HepG2 (cell line): ENCODE results near the gene ASPRV1. TPM values are rescaled to one million over a fixed set of nuclear protein-coding genes. Genes with fewer than 3 reads are reported as not detected.

ENCODE experiments used
- ATAC-seq: fragments of 200-7000 bp; cut with Tn5 transposase; 3 replicates; pipeline ENCODE4 v1.9.1; 2020; ENCODE audit warnings: mild to moderate bottlenecking, moderate library complexity
- BruUV-seq: library from RNA; stranded (reverse); fragments of 400-500 nt; replicated peaks from 2 replicates; lab custom pipeline; 2021; lab: Mats Ljungman, UMichigan
- CTCF ChIA-PET: fragments of 300-600 bp; formaldehyde crosslinking; extraction: SDS; loops from one replicate; lab custom pipeline; 2021; ENCODE audit warnings: low total read pairs, inconsistent platforms, low intra/inter-chr PET ratio; lab: Yijun Ruan, JAX
- POLR2A ChIA-PET: fragments of 350-600 bp; sonication (Branson Sonifier 250); formaldehyde crosslinking; loops from one replicate; lab custom pipeline; 2020; ENCODE audit warnings: antibody characterized with exemption, inconsistent platforms; lab: Yijun Ruan, JAX
- DNase-seq: peaks from one replicate; pipeline ENCODE4 v3.0.0-alpha.2; 2015; ENCODE audit warnings: low spot score
- FAIRE-seq: peaks from 3 replicates; lab custom pipeline; 2011; peaks lifted over from hg19 to GRCh38; lab: Jason Lieb, UNC
- H2AFZ ChIP-seq: one replicate; pipeline ENCODE4 v1.6.1; 2011; ENCODE audit warnings: low read length, inconsistent platforms
- H3K27ac ChIP-seq: fragments of 300-600 bp; 3 replicates; pipeline ENCODE4 v1.8.0; 2011; ENCODE audit warnings: mixed run types, mild to moderate bottlenecking, mixed read lengths, low read length, inconsistent platforms; ENCODE audit not compliant: insufficient read depth; ENCODE audit errors: extremely low read length
- H3K27me3 ChIP-seq, 2 experiments: fragments of 200-600 bp in 1 of 2; 2 replicates in 1 of 2; 3 replicates in 1 of 2; pipeline versions ENCODE4 v1.6.0 to v1.8.0; 2011; ENCODE audit warnings: low read length in 2 of 2, mild to moderate bottlenecking in 2 of 2, moderate library complexity in 2 of 2, inconsistent platforms in 1 of 2; ENCODE audit not compliant: insufficient read depth in 2 of 2, control insufficient read depth in 1 of 2
- H3K36me3 ChIP-seq, 2 experiments: fragments of 200-600 bp in 1 of 2; replicated peaks in 1 of 2; 2 replicates in 1 of 2; 3 replicates in 1 of 2; pipeline versions ENCODE4 v1.5.1 to v1.8.0; 2011; ENCODE audit warnings: low read length in 2 of 2, inconsistent platforms in 1 of 2; ENCODE audit not compliant: insufficient read depth in 2 of 2, control insufficient read depth in 1 of 2
- H3K4me1 ChIP-seq: 2 replicates; pipeline ENCODE4 v1.5.1; 2012; ENCODE audit warnings: low read length, inconsistent platforms; ENCODE audit not compliant: insufficient read depth
- H3K4me2 ChIP-seq: 2 replicates; pipeline ENCODE4 v1.6.0; 2011; ENCODE audit warnings: low read depth, low read length, inconsistent platforms
- H3K4me3 ChIP-seq, 3 experiments: fragments of 200-600 bp in 1 of 3; sonication (generic), shearing (Covaris generic) in 1 of 3; replicated peaks in 1 of 3; 2 replicates each; pipeline ENCODE4 v1.5.1; 2011 to 2016; ENCODE audit warnings: low read length in 3 of 3, inconsistent platforms in 2 of 3, low read depth in 2 of 3, mild to moderate bottlenecking in 2 of 3, control low read depth in 1 of 3, mixed read lengths in 1 of 3; ENCODE audit not compliant: insufficient read depth in 1 of 3
- H3K79me2 ChIP-seq: one replicate; pipeline ENCODE4 v1.6.1; 2011; ENCODE audit warnings: low read length, inconsistent platforms; ENCODE audit not compliant: insufficient read depth
- H3K9ac ChIP-seq: 2 replicates; pipeline ENCODE4 v1.6.0; 2011; ENCODE audit warnings: mild to moderate bottlenecking, low read depth, low read length, inconsistent platforms; ENCODE audit not compliant: insufficient read depth
- H3K9me3 ChIP-seq: 2 replicates; pipeline ENCODE4 v1.5.1; 2012; ENCODE audit warnings: mild to moderate bottlenecking, low read length
- H4K20me1 ChIP-seq: 2 replicates; pipeline ENCODE4 v1.6.0; 2011; ENCODE audit warnings: inconsistent platforms, mild to moderate bottlenecking, low read length, moderate library complexity; ENCODE audit not compliant: insufficient read depth
- ELF3 ChIP-seq: IDR thresholded peaks from 2 replicates; pipeline ENCODE4 v1.6.1; 2016; ENCODE audit warnings: missing genetic modification reagents, missing compliant biosample characterization
- HCFC1 ChIP-seq: fragments of 150-350 bp; IDR thresholded peaks from 2 replicates; pipeline ENCODE4 v1.6.1; 2014; ENCODE audit warnings: low read depth, low read length
- IKZF1 ChIP-seq: fragments of 450-650 bp; IDR thresholded peaks from 2 replicates; pipeline ENCODE4 v1.7.1; 2016
- PITX1 ChIP-seq: sonication (generic); formaldehyde crosslinking; IDR thresholded peaks from 2 replicates; pipeline ENCODE4 v1.5.1; 2020; ENCODE audit warnings: mild to moderate bottlenecking, missing genetic modification reagents
- PPARG ChIP-seq: conservative IDR thresholded peaks from 2 replicates; pipeline ENCODE4 v1.6.1; 2016; ENCODE audit warnings: missing biosample characterization, missing genetic modification reagents
- SOX6 ChIP-seq, 2 experiments: fragments of 450-650 bp in 1 of 2; sonication (generic) in 1 of 2; formaldehyde crosslinking in 1 of 2; IDR thresholded peaks; 2 replicates each; pipeline versions ENCODE4 v1.4.0 to v1.6.1; 2017 to 2020; ENCODE audit warnings: antibody characterized with exemption in 1 of 2, mild to moderate bottlenecking in 1 of 2, missing genetic modification reagents in 1 of 2
- ZNF263 ChIP-seq: sonication (generic); formaldehyde crosslinking; IDR thresholded peaks from 2 replicates; pipeline ENCODE4 v1.4.0; 2020; ENCODE audit warnings: missing genetic modification reagents
- ZNF292 ChIP-seq: sonication (generic); formaldehyde crosslinking; IDR thresholded peaks from 2 replicates; pipeline ENCODE4 v1.8.1; 2022; ENCODE audit warnings: mild to moderate bottlenecking, low read depth, missing genetic modification reagents, borderline replicate concordance
- ZNF326 ChIP-seq: sonication (generic); formaldehyde crosslinking; IDR thresholded peaks from 2 replicates; pipeline ENCODE4 v1.4.0; 2020; ENCODE audit warnings: missing genetic modification reagents, borderline replicate concordance
- ZNF772 ChIP-seq: sonication (generic); formaldehyde crosslinking; IDR thresholded peaks from 2 replicates; pipeline ENCODE4 v1.5.0; 2020; ENCODE audit warnings: mild to moderate bottlenecking, missing genetic modification reagents
- ZSCAN21 ChIP-seq: sonication (generic); formaldehyde crosslinking; IDR thresholded peaks from 2 replicates; pipeline ENCODE4 v1.8.0; 2022; ENCODE audit warnings: mild to moderate bottlenecking, missing genetic modification reagents, moderate library complexity, borderline replicate concordance
- WGBS: methylation state at CpG from one replicate; pipeline ENCODE4 v1.1.6; 2017; ENCODE audit warnings: low lambda C conversion rate; 5-methylcytosine and 5-hydroxymethylcytosine counted together
- in situ Hi-C: cut with HindIII; loops from 2 replicates; pipeline ENCODE4 v1.10.0; 2017; ENCODE audit warnings: low pct_unique_long_range_greater_than_20kb; ENCODE audit not compliant: extremely low pct_ligation_motif_present
- intact Hi-C: fragments of 100-400 bp; cut with micrococcal nuclease; formaldehyde crosslinking; loops from one replicate; pipeline ENCODE4 v1.10.0; 2022; ENCODE audit not compliant: unreplicated experiment
- polyA plus RNA-seq, 8 experiments: library from polyadenylated mRNA; depleted of rRNA in 3 of 8; stranded (reverse) in 7 of 8; unstranded in 1 of 8; fragments of >200 nt; fragmentation: Illumina TruSeq in 4 of 8; extraction: Trizol in 4 of 8; gene quantifications; 2 replicates each; pipeline versions ENCODE4 v1.2.1 to v1.2.3, GENCODE V29; 2011 to 2016; ENCODE audit warnings: low read depth in 4 of 8, missing spikeins in 1 of 8, mixed read lengths in 1 of 8; ENCODE audit not compliant: insufficient read depth in 1 of 8
- total RNA-seq, 5 experiments: library from RNA; depleted of rRNA; stranded (reverse); fragments of >200 nt; fragmentation: Illumina TruSeq; extraction: Trizol; gene quantifications; 2 replicates each; pipeline ENCODE4 v1.2.3, GENCODE V29; 2016; ENCODE audit warnings: low read depth in 1 of 5
- TF ChIP-seq, protein P1 (sequence below): sonication (generic); formaldehyde crosslinking; IDR thresholded peaks from 2 replicates; pipeline ENCODE4 v1.5.1; 2020; ENCODE audit warnings: mild to moderate bottlenecking, missing genetic modification reagents, moderate library complexity
- TF ChIP-seq, protein P2 (sequence below): IDR thresholded peaks from 2 replicates; pipeline ENCODE4 v1.6.1; 2012; ENCODE audit warnings: inconsistent platforms

ASPRV1 gene
- total and polyA plus RNA-seq, 2 of the 13 experiments (the other 11 are each of a cell fraction or from before 2014, with no cell fraction given): 0.40 to 0.48 TPM

DNA sequence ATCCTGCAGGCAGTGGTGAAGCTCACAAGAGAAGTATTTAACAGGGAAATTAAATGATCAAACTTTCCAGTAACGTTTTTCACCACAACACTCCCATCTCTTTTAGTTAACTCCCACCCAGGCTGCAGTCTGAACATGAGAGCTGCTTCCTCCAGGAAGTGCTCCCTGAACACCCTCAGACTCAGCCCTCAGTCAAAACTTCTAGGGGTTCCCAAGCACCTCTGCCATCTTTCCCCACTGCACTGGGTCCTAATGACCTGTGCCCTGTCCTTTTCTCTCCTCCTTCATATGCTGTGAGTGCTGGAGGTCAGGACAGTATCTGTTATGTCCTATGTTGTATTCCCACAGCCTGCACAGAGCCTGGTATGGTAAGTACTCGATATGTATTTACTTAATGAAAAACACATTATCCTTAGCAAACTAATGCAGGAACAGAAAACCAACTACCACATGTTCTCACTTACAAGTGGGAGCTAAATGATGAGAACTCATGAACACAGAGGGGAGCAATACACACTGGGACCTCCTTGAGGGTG is 49.2 kb upstream of the ASPRV1 start:
- peak overlapping the region; percentile 65 for H3K4me2 ChIP-seq
- H3K27me3 ChIP-seq: no peaks in the 10 kb centered on the region
- H3K4me3 ChIP-seq: peak overlapping the region in 1 of 3 experiments; percentile 15; a peak in 1 of 6 replicates
- POLR2A ChIA-PET: no interaction called here
- H3K9me3 ChIP-seq: no peaks in the 10 kb centered on the region
- H3K4me1 ChIP-seq: peaks cover 26% of the 10 kb centered on the region
- TF ChIP-seq SOX6 (IDR thresholded peaks at IDR 0.05): no peak
- 0 out of 2 replicates have a peak, but pooled peaks have one; percentile 2 for TF ChIP-seq SOX6 (CRISPR knock-in tag; IDR thresholded peaks at IDR 0.05)
- TF ChIP-seq ZNF772: no peak
- no peak for TF ChIP-seq ZNF326
- peak; percentile 94 for TF ChIP-seq ZNF263
- TF ChIP-seq ZSCAN21: peak; percentile 38
- TF ChIP-seq, protein P1, sequence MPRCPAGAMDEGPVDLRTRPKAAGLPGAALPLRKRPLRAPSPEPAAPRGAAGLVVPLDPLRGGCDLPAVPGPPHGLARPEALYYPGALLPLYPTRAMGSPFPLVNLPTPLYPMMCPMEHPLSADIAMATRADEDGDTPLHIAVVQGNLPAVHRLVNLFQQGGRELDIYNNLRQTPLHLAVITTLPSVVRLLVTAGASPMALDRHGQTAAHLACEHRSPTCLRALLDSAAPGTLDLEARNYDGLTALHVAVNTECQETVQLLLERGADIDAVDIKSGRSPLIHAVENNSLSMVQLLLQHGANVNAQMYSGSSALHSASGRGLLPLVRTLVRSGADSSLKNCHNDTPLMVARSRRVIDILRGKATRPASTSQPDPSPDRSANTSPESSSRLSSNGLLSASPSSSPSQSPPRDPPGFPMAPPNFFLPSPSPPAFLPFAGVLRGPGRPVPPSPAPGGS (CRISPR knock-in tag): no peak
- TF ChIP-seq PITX1 (CRISPR knock-in tag): 0 out of 2 replicates have a peak, but pooled peaks have one; percentile 5
- 0 out of 2 replicates have a peak, but pooled peaks have one; percentile 8 for TF ChIP-seq ELF3 (CRISPR knock-in tag)
- TF ChIP-seq IKZF1: no peak
- no peak for TF ChIP-seq HCFC1
- no peak for TF ChIP-seq PPARG
- TF ChIP-seq ZNF292 (CRISPR knock-in tag): 0 out of 2 replicates have a peak, but pooled peaks have one; percentile 3
- TF ChIP-seq, protein P2, sequence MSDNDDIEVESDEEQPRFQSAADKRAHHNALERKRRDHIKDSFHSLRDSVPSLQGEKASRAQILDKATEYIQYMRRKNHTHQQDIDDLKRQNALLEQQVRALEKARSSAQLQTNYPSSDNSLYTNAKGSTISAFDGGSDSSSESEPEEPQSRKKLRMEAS: no peak; the same call in 1 of the 2 replicates
- H2AFZ ChIP-seq: no peak overlapping the region
- ATAC-seq: peak; percentile 54
- FAIRE-seq: no peak
- WGBS: 32% methylated on average over 2 of the region's 2 CpGs
- no TSS peak for BruUV-seq
- CTCF ChIA-PET: no interaction called here
- peak overlapping the region; percentile 17; the same call in 1 of the 2 replicates for H3K9ac ChIP-seq
- DNase-seq: no peak
- H3K79me2 ChIP-seq: no peaks in the 10 kb centered on the region
- H3K27ac ChIP-seq: peak overlapping the region; percentile 30
- intact Hi-C loops (no loop called here), in situ Hi-C loops (no loop called here)
- no peaks in the 10 kb centered on the region for H4K20me1 ChIP-seq
- H3K36me3 ChIP-seq: no peaks in the 10 kb centered on the region
